ENCODE results near the gene DPYSL4. TPM values are rescaled to one million over a fixed set of nuclear protein-coding genes. Genes with fewer than 3 reads are reported as not detected.

The DPYSL4 gene
- total and polyA plus RNA-seq, 2 experiments from 2014 or later = 10.6 to 23.9 TPM

GRCh38 chr10:132138596-132138995 lies 48.2 kb upstream of the DPYSL4 start:
- ATAC-seq (no peak), DNase-seq (ENCODE audit: low spot score) (no peak)
- no peaks in the 10 kb centered on the region for H3K79me2 ChIP-seq (replicated peaks; ENCODE audit: insufficient read depth)
- no peak for TF ChIP-seq EZH2 (IDR thresholded peaks at IDR 0.05; ENCODE audit: low read depth, unreplicated experiment)
- no peak for TF ChIP-seq NANOG (IDR thresholded peaks at IDR 0.05; ENCODE audit: borderline replicate concordance)
- no peak for TF ChIP-seq ETS1 (IDR thresholded peaks at IDR 0.05)
- no peak for TF ChIP-seq CREB1 (CRISPR knock-in tag; IDR thresholded peaks at IDR 0.05; ENCODE audit: low read depth)
- no peak for TF ChIP-seq JUNB (IDR thresholded peaks at IDR 0.05; ENCODE audit: unreplicated experiment)
- no peak overlapping the region for H3K27ac Mint-ChIP-seq
- no peaks in the 10 kb centered on the region for H3K27me3 ChIP-seq (ENCODE audit: insufficient read depth)
- H2AFZ ChIP-seq = no peak overlapping the region
- peaks cover 7% of the 10 kb centered on the region for H3K27me3 Mint-ChIP-seq (ENCODE audit: insufficient read depth, low read depth, poor library complexity)
- peaks cover 6% of the 10 kb centered on the region for H3K4me1 ChIP-seq (ENCODE audit: insufficient read depth)
- no peak overlapping the region for H3K4me3 Mint-ChIP-seq
- no peaks in the 10 kb centered on the region for H4K20me1 ChIP-seq (replicated peaks; ENCODE audit: insufficient read depth)
- H3K4me2 ChIP-seq = no peak overlapping the region
- no peaks in the 10 kb centered on the region for H3K9me2 ChIP-seq (ENCODE audit: insufficient read depth)
- no peaks in the 10 kb centered on the region for H3K9me3 Mint-ChIP-seq
- no peak overlapping the region for H3K4me3 ChIP-seq
- no peaks in the 10 kb centered on the region for H3F3A ChIP-seq (replicated peaks; ENCODE audit: low read depth)
- H3K4me1 Mint-ChIP-seq = peaks cover 14% of the 10 kb centered on the region
- no peaks in the 10 kb centered on the region for H3K36me3 ChIP-seq (ENCODE audit: insufficient read depth)
- H3K27ac ChIP-seq (ENCODE audit: low read depth) = no peak overlapping the region
- no peaks in the 10 kb centered on the region for H3K36me3 Mint-ChIP-seq (ENCODE audit: low read depth)

GRCh38 chr10:132139526-132139925 lies 47.2 kb upstream of the DPYSL4 start:
- Histone ChIP-seq H3F3A (replicated peaks; ENCODE audit: low read depth) (no peaks in the 10 kb centered on the region), H2AFZ (no peak overlapping the region), H3K9me2 (ENCODE audit: insufficient read depth) (no peaks in the 10 kb centered on the region), H3K27me3 (ENCODE audit: insufficient read depth) (no peaks in the 10 kb centered on the region), H3K4me2 (no peak overlapping the region), H3K27ac (ENCODE audit: low read depth) (no peak overlapping the region), H3K36me3 (ENCODE audit: insufficient read depth) (no peaks in the 10 kb centered on the region), H3K4me1 (ENCODE audit: insufficient read depth) (peaks cover 6% of the 10 kb centered on the region), H4K20me1 (replicated peaks; ENCODE audit: insufficient read depth) (no peaks in the 10 kb centered on the region), H3K4me3 (no peak overlapping the region), H3K79me2 (replicated peaks; ENCODE audit: insufficient read depth) (no peaks in the 10 kb centered on the region)
- TF ChIP-seq JUNB (IDR thresholded peaks at IDR 0.05; ENCODE audit: unreplicated experiment) = no peak
- no peak for TF ChIP-seq NANOG (IDR thresholded peaks at IDR 0.05; ENCODE audit: borderline replicate concordance)
- H3K27ac Mint-ChIP-seq = no peak overlapping the region
- H3K36me3 Mint-ChIP-seq (ENCODE audit: low read depth) = no peaks in the 10 kb centered on the region
- ATAC-seq (no peak), DNase-seq (ENCODE audit: low spot score) (no peak)
- peaks cover 7% of the 10 kb centered on the region for H3K27me3 Mint-ChIP-seq (ENCODE audit: insufficient read depth, low read depth, poor library complexity)
- H3K9me3 Mint-ChIP-seq = no peaks in the 10 kb centered on the region
- peaks cover 15% of the 10 kb centered on the region for H3K4me1 Mint-ChIP-seq
- no peak overlapping the region for H3K4me3 Mint-ChIP-seq

GRCh38 chr10:132140167-132140925 lies 46.4 kb upstream of the DPYSL4 start:
- H3K9me3 Mint-ChIP-seq = no peaks in the 10 kb centered on the region
- H3K36me3 Mint-ChIP-seq (ENCODE audit: low read depth) = no peaks in the 10 kb centered on the region
- Histone ChIP-seq H3K27me3 (ENCODE audit: insufficient read depth) (no peaks in the 10 kb centered on the region), H3K36me3 (ENCODE audit: insufficient read depth) (no peaks in the 10 kb centered on the region), H2AFZ (no peak overlapping the region), H3K4me2 (no peak overlapping the region), H3K4me1 (ENCODE audit: insufficient read depth) (peaks cover 6% of the 10 kb centered on the region), H3K9me2 (ENCODE audit: insufficient read depth) (no peaks in the 10 kb centered on the region), H3F3A (replicated peaks; ENCODE audit: low read depth) (no peaks in the 10 kb centered on the region), H3K4me3 (no peak overlapping the region), H3K27ac (ENCODE audit: low read depth) (no peak overlapping the region), H4K20me1 (replicated peaks; ENCODE audit: insufficient read depth) (no peaks in the 10 kb centered on the region), H3K79me2 (replicated peaks; ENCODE audit: insufficient read depth) (no peaks in the 10 kb centered on the region)
- TF ChIP-seq NANOG (IDR thresholded peaks at IDR 0.05; ENCODE audit: borderline replicate concordance) (no peak), CREB1 (CRISPR knock-in tag; IDR thresholded peaks at IDR 0.05; ENCODE audit: low read depth) (no peak), EZH2phosphoT487 (IDR thresholded peaks at IDR 0.05; ENCODE audit: unreplicated experiment) (no peak), EZH2 (IDR thresholded peaks at IDR 0.05; ENCODE audit: low read depth, unreplicated experiment) (no peak)
- H3K4me1 Mint-ChIP-seq = peaks cover 11% of the 10 kb centered on the region
- H3K27ac Mint-ChIP-seq = no peak overlapping the region
- no peak overlapping the region for H3K4me3 Mint-ChIP-seq
- peaks cover 7% of the 10 kb centered on the region for H3K27me3 Mint-ChIP-seq (ENCODE audit: insufficient read depth, low read depth, poor library complexity)
- DNase-seq (ENCODE audit: low spot score) (no peak), ATAC-seq (no peak)

All from GM23338 (cell line).